GM21737 (cell line): ENCODE data around the gene RASL12.
A peak's percentile ranks its signal among the peaks of the same experiment; 100 is the strongest.
"Not testable (repeated sequence)": the region's sequence is repeated elsewhere in the genome, so short reads cannot be mapped to it uniquely, and the experiment has no call there.

Experiments used
- ATAC-seq: cut with Tn5 transposase; IDR thresholded peaks from one replicate; pipeline ENCODE4 v1.9.1; 2021; ENCODE audit warnings: mild to moderate bottlenecking, moderate library complexity; ENCODE audit not compliant: unreplicated experiment

Gene RASL12

GRCh38 chr15:65057549-65057940, 10.2 kb downstream of the RASL12 start:
- ATAC-seq = no peak

GRCh38 chr15:65056868-65057548, 10.8 kb downstream of the RASL12 start:
- ATAC-seq = no peak

GRCh38 chr15:65056106-65056505, 11.7 kb downstream of the RASL12 start:
- ATAC-seq = no peak

DNA sequence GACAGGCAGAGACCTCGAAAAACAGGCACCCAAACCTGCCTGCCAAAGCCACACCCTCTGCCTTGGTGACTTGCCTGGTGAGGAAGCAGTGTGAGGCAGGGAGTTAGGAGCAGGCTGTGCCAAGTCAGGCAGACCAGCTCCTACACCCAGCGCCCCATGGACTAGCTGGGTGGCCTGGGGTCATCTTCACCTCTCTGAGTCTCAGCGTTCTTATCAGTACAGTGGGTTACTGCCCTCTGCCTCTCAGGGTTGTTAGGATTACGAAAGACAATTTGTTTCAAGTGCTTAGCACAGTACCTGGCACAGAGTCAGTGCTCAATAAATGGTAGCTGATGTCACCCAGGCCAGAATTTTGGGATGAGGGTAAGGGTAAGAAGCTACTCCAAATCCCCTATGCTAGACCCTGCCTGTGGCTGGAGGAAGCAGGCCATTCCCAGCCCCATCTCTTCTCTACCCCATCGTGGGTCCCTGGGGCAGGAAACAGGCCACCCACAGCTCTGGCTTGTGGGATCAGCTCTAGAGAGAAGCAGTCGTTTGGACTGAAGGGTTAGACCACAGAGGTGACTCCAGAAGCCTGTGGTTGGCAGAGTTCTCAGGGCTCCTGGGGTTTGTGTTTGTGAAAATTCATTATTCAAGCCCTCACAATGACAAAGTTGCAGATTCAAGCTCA, 12.5 kb downstream of the RASL12 start:
- ATAC-seq = no peak

DNA sequence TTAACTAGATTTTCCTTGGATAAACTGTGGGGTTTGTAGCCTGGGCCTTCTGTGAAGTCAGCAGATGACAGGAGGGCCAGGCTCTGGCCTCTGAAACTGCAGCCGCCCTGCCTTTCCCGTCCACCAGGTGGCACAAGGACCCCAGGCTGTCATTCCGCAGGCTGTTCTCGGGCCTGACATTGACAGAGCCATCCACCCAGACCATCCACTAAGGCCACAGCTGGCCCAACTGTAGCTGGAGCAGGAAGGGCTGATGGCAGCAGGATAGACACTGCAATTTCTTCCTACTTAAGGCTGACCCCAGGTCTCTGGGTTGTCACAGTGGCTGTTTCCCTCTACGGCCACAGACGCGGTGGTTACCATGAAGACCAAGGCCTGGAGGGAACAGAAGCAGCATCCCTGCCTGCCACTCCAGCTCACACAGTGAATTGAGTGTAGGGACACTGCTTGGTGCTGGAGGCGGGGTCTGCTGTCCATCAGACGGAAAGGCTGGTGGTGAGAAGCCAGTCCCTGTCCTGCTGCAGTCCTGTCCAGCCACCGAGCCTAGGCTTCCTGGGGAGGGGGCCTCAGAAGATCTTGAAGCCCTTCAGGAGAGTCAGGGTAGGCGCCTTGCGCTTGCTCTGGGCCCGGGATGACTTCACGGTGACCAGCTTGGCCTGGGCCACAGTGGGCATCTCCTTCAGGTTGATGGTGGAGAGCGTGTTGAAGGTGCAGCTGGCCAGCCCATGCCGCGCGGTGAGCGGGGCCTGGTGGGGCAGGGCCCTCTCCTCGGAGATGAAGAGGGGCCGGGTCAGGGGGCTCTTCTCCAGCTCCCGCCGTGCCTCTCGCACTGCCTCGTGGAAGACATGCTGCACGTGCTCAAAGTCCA, 13.2 kb downstream of the RASL12 start:
- ATAC-seq = no peak

DNA sequence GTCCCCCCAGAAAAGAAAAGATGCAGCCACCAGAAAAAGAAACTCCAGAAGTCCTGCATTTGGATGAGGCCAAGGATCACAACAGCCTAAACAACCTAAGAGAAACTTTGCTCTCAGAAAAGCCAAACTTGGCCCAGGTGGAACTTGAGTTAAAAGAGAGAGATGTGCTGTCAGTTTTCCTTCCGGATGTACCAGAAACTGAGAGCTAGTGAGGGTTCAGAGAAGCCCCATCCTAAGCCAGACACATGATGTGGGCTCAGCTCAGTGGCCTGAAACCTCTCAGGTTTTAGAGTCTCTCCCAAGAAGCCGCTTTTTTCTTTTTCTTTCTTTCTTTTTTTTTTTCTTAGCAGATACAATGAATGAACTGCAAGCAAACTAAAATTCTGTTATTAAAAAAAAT, 14.8 kb downstream of the RASL12 start:
- no peak for ATAC-seq

GRCh38 chr15:65051266-65051665, 16.5 kb downstream of the RASL12 start:
- ATAC-seq = no peak

DNA sequence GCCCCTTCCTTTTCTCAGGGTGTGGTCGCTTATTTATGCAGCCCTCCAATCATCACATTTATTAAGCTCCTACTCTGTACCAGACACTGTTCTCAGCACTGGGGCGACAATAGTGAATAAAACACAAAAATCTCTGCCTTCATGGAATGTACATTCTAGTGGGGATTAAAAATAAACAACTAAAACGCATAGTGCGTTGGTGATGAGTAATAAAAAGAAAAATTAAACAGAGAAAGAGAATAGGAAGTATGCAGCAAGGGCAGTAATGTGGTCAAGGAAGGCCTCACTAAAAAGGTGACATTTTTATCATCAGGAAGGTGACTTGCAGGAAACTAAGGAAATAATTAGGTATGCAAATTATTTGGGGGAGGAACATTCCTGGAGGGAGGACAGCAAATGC, 17.5 kb downstream of the RASL12 start:
- no peak for ATAC-seq

GRCh38 chr15:65049418-65049840, 18.4 kb downstream of the RASL12 start:
- peak; percentile 88 for ATAC-seq

- no peak for ATAC-seq
Observed at GRCh38 chr15:65048241-65048640, 19.6 kb downstream of the RASL12 start.

DNA sequence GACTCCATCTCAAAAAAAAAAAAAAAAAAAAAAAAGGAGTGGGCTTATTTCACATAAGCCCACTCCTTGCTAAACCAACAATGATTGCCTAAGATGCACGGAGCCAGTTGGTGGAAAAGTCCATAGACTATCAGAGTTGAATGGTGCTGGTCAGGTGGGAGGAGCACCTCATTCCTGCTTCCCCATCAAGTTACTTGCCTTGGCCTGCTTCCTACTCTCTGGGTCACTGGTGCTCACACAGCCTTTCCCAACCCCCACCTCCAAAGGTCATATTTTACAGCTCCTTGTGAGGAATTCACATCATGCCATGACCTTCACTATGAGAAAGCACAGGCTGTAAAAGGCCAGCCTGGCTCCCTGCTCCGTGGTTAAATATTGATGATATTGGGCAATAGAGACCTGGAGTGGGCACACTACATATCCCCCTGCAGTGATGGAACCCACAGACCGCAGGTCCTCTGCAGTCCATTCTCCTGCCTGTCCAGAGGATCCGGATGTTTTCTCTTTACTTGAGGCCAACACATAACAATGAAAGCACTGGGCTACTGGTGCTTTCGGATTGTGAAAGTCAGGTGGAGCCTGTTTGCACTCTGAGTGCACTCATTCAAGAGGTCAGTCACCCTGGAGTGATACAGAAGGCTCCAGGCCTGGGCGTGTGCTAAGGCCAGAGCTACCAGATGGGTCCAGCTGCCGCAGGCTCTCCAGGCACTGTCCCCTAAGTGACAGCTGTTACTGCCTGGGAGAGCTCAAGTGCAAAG, 22.9 kb downstream of the RASL12 start, which contains the start of gene SLC51B:
Gene SLC51B (plus strand): TSS at position 664 of the 758 bp plus-strand sequence. CDS start 4,618 bp downstream, outside the sequence.
- no peak for ATAC-seq

GRCh38 chr15:65044218-65044617, 23.6 kb downstream of the RASL12 start:
- ATAC-seq = not testable (repeated sequence)

DNA sequence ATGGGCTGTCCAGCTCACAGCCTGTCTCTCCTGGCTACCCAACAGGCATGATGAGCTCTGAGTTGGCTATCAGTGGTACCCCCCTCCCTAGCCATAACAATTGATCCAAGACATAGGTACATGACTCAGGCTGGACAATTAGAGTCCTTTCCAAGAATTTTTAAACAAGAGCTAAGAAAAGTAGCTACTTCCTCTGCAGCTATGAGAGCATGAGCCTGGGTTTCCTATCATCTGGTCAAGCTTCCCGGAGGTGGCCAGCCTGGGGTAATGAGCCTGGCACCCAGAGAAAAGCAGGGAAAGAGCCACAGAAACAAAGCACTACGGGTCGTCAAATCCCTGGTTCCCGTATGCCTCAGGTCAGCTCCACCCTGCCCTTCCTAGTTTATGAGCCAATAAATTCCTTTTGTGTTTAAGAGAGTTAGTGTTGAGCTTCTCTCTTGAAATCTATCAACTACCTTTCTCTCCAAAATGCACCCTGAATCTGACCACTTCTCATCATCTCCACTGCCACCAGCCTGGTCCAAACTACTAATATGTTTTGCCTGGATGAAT, 24.9 kb downstream of the RASL12 start:
- no peak for ATAC-seq

DNA sequence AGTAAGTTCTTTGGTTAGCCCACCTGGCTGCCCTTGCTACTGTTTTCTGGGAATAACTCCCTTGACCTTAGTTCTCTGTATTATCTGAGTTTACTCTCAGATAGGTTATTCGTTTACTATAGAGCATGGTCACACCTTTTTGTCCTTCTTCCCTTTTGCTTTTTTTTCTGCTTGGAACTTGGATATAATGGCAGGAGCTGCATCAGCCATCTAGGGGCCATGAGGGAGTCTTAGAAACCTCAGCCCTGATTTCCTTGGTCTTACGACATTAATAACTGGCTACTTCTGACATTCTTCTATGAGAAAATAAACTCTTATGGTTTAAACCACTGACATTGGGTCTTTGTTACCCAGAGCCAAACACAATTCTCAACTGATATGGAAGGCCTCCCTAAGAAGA, 26.0 kb downstream of the RASL12 start:
- no peak for ATAC-seq

DNA sequence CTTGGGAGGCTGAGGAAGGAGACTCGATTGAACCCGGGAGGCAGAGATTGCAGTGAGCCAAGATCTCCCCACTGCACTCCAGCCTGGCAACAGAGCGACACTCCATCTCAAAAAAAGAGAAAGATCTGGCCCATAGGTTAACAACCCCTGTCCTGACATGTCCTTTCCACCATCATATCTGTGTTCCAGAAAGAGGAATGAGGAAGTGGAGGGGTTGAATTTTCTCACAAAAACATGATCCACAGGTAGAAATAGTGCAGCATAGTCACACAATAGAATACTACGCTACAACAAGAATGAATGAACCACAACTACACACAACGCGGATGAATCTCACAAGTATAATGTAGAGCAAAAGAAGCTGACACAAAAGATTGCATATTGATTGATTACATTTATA, 27.3 kb downstream of the RASL12 start:
- ATAC-seq = no peak

GRCh38 chr15:65038836-65039235, 29.0 kb downstream of the RASL12 start:
- ATAC-seq = no peak

GRCh38 chr15:65038428-65038827, 29.4 kb downstream of the RASL12 start:
- ATAC-seq = no peak

- no peak for ATAC-seq
Observed at GRCh38 chr15:65037309-65037708, 30.5 kb downstream of the RASL12 start.

- no peak for ATAC-seq
Observed at GRCh38 chr15:65034719-65035118, 33.1 kb downstream of the RASL12 start.

- no peak for ATAC-seq
Observed at GRCh38 chr15:65033659-65034269, 34.0 kb downstream of the RASL12 start.
